Left ventricle myocardium inferior (tissue), 1 donor: ENCODE results near the gene MGAT5B. TPM values are rescaled to one million over a fixed set of nuclear protein-coding genes. Genes with fewer than 3 reads are reported as not detected.

Experiments
- DNase-seq: peaks from one replicate; pipeline ENCODE4 v3.0.0-alpha.2; 2020
- H3K27ac ChIP-seq: fragments of 200-600 bp; replicated peaks from 2 replicates; pipeline ENCODE4 v1.8.0; 2021
- H3K27me3 ChIP-seq: fragments of 200-600 bp; 2 replicates; pipeline ENCODE4 v1.8.0; 2021; ENCODE audit warnings: low read depth
- H3K36me3 ChIP-seq: fragments of 200-600 bp; 2 replicates; pipeline ENCODE4 v1.8.0; 2021
- H3K4me1 ChIP-seq: fragments of 200-600 bp; 2 replicates; pipeline ENCODE4 v1.8.0; 2021
- H3K4me3 ChIP-seq: fragments of 200-600 bp; 2 replicates; pipeline ENCODE4 v1.8.0; 2021; ENCODE audit warnings: mild to moderate bottlenecking, moderate library complexity
- H3K9me3 ChIP-seq: fragments of 200-600 bp; replicated peaks from 2 replicates; pipeline ENCODE4 v1.8.0; 2021
- CTCF ChIP-seq: fragments of 200-600 bp; IDR thresholded peaks from 2 replicates; pipeline ENCODE4 v1.8.0; 2021; ENCODE audit warnings: antibody characterized with exemption, mild to moderate bottlenecking, borderline replicate concordance
- intact Hi-C: fragments of 100-400 bp; cut with micrococcal nuclease; formaldehyde crosslinking; loops from one replicate; pipeline ENCODE4 v1.11.0; 2022
- total RNA-seq: library from RNA; stranded (reverse); fragmentation: NEBNext Ultra II Directional; extraction: Animal tissue kit (Norgen Biotek cat#: 25700); gene quantifications from one replicate; pipeline ENCODE4 v1.2.1, GENCODE V29; 2021
- donor health status: DM: no; HTN: yes; CAD: no; lungs with severe emphysema.

The MGAT5B gene
- total RNA-seq, 1 donor from 2014 or later = 0.08 TPM

DNA sequence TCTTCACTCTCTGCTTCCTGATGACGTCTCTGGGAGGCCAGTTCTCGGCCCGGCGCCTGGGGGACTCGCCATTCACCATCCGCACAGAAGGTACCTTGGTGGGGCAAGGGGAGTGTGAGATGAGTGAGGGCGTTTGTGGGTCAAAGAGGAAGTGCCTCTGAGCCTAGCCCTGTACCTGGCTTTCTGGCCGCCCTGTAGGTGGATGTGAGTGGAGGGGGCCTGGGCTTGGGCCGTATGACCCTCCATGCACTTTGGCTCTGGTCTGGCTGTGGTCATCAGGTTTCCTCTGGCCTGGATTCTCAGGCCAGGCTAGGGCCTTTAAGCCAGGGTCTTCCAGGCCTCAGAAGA lies 4.6 kb downstream of the MGAT5B start:
- Histone ChIP-seq H3K4me1 (peaks cover 20% of the 10 kb centered on the region), H3K9me3 (no peaks in the 10 kb centered on the region), H3K4me3 (no peak overlapping the region), H3K27ac (no peak overlapping the region), H3K27me3 (peaks cover 78% of the 10 kb centered on the region), H3K36me3 (no peaks in the 10 kb centered on the region)
- TF ChIP-seq CTCF = no peak
- DNase-seq = no peak
- intact Hi-C loops = loop anchor here (5.0 to 10.0 kb wide), 2 partner anchors 179 to 392 kb away; no protein-coding TSS in a partner anchor

DNA sequence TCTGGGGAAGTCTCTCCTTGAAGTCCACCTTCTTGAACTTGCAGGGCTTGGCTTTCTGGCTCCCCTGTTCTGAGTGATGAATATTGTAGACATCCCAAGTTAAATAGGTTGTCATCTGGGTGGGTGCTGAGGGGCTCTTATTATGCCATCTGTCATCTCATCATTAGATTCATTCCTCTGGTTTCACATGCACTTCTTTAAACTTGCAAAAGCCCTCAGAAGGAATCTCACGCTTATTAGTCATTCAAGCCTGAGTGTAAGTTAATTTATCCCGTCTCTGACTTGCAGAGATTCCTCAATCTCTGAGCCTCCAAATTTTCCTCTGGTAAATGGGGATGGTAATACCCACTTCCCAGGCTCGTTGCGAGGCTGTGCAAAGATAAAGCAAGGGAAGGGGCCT lies 5.7 kb downstream of the MGAT5B start:
- Histone ChIP-seq H3K4me3 (no peak overlapping the region), H3K27me3 (peaks cover 81% of the 10 kb centered on the region), H3K9me3 (no peaks in the 10 kb centered on the region), H3K27ac (no peak overlapping the region), H3K4me1 (peaks cover 14% of the 10 kb centered on the region), H3K36me3 (no peaks in the 10 kb centered on the region)
- intact Hi-C loops = loop anchor here (5.0 to 10.0 kb wide), 2 partner anchors 178 to 391 kb away; no protein-coding TSS in a partner anchor
- DNase-seq = no peak
- no peak for TF ChIP-seq CTCF

GRCh38 chr17:76877437-76877836 lies 9.2 kb downstream of the MGAT5B start:
- no peak overlapping the region for H3K27ac ChIP-seq
- intact Hi-C loops = loop anchor here (10.0 kb wide), 1 partner anchor 387 kb away; no protein-coding TSS in a partner anchor
- no peak for DNase-seq
- no peaks in the 10 kb centered on the region for H3K4me1 ChIP-seq
- H3K27me3 ChIP-seq = peaks cover 75% of the 10 kb centered on the region
- TF ChIP-seq CTCF = no peak
- no peak overlapping the region for H3K4me3 ChIP-seq
- H3K9me3 ChIP-seq = no peaks in the 10 kb centered on the region
- H3K36me3 ChIP-seq = no peaks in the 10 kb centered on the region

DNA sequence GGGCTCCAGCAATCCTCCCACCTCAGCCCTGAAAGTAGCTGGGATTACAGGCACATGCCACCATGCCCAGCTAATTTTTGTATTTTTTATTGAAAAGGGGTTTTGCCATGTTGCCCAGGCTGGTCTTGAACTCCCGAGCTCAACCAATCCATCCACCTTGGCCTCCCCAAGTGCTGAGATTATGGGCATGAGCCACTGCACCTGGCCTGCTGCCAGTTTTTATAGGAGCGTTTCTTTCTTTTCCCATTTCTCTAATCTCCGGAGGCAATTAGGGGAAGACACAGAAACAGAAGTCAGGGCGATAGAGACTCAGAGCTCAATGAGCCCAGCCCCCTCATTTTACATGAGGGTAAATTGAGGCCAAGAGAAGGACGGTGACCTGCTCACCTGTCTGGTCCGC lies 10.4 kb downstream of the MGAT5B start:
- TF ChIP-seq CTCF = no peak
- intact Hi-C loops = loop anchor here (10.0 kb wide), 1 partner anchor 386 kb away; no protein-coding TSS in a partner anchor
- Histone ChIP-seq H3K9me3 (no peaks in the 10 kb centered on the region), H3K27me3 (peaks cover 63% of the 10 kb centered on the region), H3K4me3 (no peak overlapping the region), H3K36me3 (no peaks in the 10 kb centered on the region), H3K4me1 (no peaks in the 10 kb centered on the region), H3K27ac (no peak overlapping the region)
- no peak for DNase-seq

DNA sequence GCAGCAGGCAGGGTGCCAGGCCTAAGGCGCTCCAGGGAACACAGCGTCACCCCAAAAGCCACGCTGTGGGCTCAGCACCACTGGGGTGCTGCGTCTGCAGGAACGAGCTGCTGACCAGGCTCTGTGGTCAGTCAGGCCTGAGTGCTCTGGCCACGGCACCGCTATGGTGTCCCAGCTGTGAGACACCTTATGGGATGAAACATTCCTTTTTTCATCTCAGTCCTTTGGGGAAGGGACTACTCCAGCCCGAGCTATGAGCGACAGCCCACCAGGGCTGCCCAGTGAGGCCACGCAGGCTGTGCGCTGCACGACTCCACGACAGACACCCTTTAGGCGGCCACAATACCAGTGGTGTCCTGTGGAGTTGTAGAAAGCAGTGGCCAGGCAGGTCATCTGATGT lies 11.1 kb downstream of the MGAT5B start:
- intact Hi-C loops = loop anchor here (10.0 kb wide), 1 partner anchor 386 kb away; no protein-coding TSS in a partner anchor
- H3K9me3 ChIP-seq = no peaks in the 10 kb centered on the region
- no peaks in the 10 kb centered on the region for H3K4me1 ChIP-seq
- no peaks in the 10 kb centered on the region for H3K36me3 ChIP-seq
- no peak overlapping the region for H3K27ac ChIP-seq
- no peak for TF ChIP-seq CTCF
- no peak overlapping the region for H3K4me3 ChIP-seq
- peaks cover 62% of the 10 kb centered on the region for H3K27me3 ChIP-seq
- DNase-seq = no peak
